DMS 273 treated with DMSO at 0.1 percent for 48 hours (cell line): Measurements from ENCODE around the gene CAPZA2.
"Not testable (repeated sequence)": the region's sequence is repeated elsewhere in the genome, so short reads cannot be mapped to it uniquely, and the experiment has no call there.

ENCODE experiments used
- DNase-seq: peaks from one replicate; lab custom pipeline; 2025; lab: John Stamatoyannopoulos, UW

Gene CAPZA2

DNA sequence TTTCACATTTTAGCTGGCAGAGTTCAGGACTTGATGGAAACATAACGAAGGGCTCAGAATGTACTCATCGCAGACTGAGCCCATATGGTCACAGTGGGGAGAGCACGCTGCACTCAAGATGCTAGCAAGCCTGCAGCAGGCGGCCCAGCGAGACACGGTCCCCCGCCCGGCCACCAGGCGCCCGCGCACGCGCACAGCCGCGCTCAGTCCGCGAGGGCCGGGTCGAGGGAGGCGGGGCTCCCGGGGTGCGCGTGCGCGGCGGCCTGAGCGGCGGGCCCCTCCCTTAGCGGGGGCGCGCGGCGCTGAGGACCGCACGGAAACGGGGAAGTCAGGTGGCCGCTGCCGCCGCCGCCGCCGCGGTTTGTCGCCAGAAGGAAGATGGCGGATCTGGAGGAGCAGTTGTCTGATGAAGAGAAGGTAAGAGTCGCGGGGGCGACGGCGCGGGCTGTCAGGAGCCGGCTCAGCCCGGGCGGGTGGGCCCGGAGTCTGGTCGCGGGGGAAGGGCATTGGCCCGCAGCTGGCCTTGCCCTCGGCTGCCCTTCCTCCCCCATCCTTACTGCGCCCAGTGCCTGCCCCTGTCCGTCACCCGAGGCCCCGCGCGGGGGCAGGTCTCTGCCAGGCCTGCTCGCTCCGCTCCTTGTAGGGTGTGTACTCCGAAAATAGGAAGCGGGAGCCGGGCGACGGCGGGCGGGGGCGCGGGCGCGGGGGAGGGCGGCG lies at the start of gene CAPZA2:
TSS of gene CAPZA2 (plus strand) at position 354 of the 717 bp plus-strand sequence. CDS start at position 379, 25 bp downstream.
- DNase-seq, result peak; percentile 92

DNA sequence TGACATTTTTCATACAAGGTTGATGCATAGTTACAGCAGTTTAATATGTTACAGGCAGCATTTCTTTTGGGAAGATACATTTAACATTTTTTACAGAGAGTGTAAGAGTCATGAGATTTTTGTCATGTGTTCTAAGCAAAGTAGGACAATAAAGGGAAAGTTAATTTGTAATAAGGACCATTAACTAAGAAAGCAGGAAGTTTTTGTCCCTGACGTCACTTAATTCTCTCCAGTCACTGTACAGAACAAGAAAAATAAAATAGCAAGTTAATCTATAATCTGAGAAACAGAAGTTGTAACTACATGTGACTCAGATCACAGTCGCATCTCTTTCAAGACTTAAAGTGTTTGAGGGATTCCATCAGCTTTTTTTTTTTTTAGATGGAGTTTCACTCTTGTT lies 49.5 kb upstream of the CAPZA2 start:
- no peak for DNase-seq

DNA sequence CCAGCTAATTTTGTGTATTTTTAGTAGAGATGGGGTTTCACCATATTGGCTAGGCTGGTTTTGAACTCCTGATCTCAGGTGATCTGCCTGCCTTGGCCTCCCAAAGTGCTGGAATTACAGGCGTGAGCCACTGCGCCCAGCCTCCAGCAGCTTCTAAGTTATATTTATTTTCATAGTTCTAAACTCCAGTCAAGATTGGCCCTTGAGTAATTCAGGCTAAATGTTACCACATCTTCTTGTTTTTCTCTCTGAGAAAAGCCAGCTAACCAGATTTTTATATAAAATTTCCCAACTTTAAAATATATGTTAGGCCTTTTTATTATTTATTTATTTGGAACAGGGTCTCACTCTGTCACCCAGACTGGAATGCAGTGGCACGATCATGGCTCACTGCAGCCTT lies 49.0 kb upstream of the CAPZA2 start:
- not testable (repeated sequence) for DNase-seq

DNA sequence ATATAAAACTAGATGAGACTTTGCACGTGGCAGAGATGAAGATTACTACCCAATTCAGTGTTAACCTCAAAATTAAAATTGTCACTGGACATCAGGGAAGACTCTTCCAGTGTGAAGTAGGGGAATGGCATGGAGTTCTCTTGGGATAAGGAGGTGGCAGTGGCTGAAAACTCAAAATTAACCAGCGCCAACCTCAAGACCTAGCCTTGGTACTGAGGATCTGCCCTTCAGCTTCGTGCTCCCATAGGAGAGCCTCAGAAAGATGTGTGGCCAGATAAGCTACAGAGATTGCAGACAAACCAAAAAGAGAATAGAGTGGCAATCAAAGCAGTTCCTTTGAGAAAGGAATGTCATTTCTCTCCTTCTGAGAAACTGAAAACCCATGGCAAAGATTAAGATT lies 47.3 kb upstream of the CAPZA2 start:
- no peak for DNase-seq

DNA sequence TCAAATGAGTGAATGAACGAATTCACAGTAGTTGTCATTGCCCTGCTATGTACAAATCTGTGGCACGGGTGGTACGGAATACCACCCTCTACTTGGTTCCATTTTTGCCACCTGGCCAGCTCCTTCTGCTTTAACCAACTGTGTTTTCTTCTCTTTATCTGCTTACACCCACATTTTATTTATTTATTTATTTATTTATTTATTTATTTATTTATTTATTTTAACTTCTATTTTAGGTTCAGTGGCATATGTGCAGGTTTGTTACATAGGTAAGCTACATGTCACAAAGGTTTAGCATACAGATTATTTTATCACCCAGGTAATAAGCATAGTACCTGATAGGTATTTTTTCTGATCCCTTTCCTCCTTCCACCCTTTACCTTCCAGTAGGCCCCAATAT lies 42.2 kb upstream of the CAPZA2 start:
- no peak for DNase-seq

DNA sequence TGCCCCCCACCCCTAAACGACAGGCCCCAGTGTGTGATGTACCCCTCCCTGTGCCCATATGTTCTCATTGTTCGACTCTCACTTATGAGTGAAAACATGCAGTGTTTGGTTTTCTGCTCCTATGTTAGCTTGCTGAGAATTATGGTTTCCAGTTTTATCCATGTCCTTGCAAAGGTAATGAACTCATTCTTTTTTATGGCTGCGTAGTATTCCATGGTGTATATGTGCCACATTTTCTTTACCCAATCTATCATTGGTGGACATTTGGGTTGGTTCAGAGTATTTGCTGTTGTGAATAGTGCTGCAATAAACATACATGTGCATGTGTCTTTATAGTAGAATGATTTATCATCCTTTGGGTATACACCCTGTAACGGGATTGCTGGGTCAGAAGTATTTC lies 40.7 kb upstream of the CAPZA2 start:
- not testable (repeated sequence) for DNase-seq

DNA sequence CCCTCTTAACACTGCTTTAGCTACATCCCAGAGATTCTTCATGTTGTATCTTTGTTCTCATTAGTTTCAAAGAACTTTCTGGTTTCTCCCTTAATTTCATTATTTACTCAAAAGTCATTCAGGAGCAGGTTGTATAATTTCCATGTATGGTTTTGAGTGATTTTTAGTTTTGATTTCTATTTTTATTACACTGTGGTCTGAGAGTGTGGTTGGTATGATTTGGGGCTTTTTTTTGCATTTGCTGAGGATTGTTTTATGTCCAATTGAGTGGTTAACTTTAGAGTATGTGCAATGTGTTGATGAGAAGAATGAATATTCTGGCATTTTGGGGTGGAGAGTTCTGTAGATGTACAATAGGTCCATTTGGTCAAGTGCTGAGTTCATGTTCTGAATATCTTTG lies 37.9 kb upstream of the CAPZA2 start:
- no peak for DNase-seq

DNA sequence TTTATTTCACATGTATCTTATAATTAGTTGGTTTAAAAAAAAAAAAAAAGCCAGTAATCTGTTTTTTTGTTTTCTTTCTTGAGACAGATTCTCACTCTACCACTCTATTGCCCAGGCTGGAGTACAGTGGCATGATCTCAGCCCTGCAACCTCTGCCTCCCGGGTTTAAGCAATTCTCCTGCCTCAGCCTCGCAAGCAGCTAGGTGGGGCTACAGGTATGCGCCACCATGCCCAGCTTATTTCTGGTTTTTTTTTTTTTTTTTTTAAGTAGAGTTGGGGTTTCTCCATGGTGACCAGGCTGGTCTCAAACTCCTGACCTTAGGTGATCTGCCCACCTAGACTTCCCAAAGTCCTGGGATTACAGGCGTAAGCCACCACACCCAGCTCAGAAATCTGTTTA lies 34.1 kb upstream of the CAPZA2 start:
- no peak for DNase-seq

DNA sequence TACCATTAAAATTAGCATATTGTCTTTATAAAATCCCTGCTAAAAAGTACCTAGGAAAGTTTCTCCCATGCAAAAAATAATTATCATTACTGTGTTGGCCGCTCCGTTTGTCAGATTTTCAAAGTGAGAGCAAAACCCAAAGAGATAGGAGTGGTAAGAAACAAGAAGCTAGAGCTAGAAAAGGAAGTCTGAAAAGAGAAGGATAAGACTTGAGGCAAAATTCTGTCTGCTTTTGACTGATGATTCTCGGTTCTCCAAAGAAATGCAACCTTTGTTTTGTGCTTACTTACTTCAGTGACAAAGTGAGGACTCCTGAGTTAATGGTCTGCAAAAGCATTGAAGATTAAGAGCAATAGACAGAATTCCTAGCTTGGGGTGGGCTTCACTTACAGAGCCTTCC lies 33.3 kb upstream of the CAPZA2 start:
- no peak for DNase-seq

DNA sequence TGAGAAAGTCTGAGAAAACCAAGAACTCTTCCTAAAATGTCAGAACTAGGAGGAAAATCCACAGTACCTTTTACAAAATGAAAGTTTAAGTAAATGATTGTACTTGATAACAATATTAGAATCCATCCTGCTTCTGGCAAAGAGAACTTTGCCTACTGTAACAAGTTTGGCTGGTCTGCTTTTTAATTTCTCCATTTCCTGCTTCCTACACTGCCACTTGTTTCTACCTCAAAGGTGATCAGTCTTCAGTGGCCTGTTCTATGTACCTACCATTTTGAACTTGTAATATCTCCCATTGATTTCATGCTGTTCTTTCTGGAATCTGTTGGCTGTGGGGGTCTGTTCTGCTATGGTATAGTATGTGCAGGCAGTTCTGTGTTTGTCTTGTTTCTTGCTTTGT lies 32.9 kb upstream of the CAPZA2 start:
- no peak for DNase-seq

DNA sequence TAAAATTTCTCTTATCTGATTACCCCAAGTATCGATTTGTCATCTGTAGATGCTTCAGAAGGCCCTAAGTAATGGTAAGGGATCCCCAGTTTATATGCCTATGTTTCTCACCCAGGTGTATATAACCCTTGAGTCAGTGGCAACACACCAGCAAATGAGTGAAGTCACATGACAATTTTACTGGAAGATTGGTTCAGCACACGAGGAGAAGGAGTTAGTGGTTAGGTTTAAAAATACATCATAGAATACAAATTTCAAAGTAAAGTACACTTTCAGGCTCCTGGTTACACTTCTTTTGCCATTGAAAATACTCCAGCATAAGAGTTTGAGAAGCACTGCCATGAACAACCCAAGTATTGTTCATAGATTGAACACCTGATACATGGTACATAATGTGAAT lies 29.7 kb upstream of the CAPZA2 start:
- no peak for DNase-seq

DNA sequence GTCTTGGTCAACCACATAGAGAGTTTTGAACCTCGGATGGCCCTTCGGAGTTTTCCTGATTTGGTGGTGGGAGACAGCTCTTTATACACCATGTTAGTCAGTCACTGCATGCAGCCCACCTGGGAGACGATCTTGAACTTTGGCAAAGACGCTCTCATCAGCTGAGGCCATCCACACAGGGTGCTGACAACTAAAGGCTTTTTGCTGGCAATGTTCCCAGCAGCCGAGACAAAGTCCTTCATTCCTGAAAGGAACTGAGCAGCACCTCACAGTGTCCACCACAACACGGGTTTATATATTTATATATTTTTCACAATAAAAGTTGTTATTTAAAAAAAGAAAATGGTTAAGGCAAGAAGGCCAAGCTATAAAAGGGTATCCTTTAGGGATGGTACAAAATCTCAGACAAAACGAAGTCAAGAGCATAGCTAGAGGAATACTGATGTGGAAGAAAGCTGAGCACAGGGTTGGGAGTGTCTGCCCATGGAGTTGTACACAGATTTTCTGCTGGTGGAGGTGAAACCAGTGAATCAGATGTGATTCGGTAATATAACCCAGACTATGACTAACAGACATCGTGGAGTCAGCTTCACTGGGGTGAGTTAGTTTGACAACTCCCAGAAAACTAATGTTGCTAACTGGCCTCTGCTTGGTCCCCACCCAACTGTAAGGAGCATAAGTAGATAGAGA lies 27.4 kb upstream of the CAPZA2 start:
- no peak for DNase-seq

DNA sequence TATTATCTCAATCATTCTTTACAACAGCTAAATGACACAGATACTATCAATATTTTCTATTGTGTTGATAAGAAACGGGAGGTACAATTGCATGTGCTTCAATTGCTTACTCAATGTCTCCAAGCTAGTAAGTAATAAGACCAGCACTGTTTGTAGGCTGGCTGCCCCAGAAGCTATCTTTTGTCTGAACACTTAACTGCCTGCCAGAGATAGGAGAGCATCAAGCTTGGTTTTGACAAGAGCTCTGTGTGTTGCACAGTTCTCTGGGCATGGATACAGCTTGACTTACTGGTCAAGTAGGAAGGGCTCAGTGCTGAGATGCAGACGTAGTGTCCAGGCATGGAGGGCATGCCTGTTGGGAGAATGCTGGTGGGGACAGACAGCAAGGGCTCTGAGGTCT lies 26.3 kb upstream of the CAPZA2 start:
- no peak for DNase-seq

DNA sequence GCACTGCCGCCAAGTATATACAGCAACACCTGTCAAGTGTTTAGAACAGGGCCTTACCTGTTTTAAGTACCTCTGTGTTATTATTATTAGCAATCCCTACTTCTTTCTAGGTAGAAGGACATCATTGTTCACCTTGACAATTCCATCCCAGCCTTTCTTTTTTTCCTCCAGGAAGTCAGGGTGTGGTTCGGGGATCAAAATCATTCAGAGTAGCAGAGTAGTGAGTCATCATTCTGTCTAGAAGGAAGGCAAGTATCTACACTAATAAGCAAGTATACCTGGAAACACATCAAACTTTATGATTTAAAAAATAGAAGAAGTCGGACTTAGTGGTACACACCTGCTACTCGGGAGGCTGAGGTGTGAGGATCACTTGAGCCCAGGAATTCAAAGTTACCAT lies 25.5 kb upstream of the CAPZA2 start:
- no peak for DNase-seq

DNA sequence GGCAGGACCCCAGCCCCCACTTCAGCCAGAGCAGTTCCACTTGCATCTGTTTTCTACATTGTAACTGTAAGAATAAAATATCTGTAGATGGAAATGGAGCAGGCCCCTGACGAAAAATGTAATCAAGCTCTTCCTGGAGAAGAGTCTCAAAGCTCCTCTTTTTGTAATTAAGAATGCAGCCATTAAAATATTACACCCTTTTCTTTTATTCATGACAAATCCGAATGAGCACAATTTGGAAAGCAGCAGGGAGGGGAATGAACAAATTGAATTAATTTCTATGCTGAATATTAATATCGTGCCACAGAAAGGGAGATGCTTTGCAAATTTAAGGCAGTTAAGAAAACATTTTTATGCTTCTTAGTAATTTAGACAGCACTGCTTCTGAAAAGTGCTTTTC lies 24.8 kb upstream of the CAPZA2 start:
- no peak for DNase-seq

DNA sequence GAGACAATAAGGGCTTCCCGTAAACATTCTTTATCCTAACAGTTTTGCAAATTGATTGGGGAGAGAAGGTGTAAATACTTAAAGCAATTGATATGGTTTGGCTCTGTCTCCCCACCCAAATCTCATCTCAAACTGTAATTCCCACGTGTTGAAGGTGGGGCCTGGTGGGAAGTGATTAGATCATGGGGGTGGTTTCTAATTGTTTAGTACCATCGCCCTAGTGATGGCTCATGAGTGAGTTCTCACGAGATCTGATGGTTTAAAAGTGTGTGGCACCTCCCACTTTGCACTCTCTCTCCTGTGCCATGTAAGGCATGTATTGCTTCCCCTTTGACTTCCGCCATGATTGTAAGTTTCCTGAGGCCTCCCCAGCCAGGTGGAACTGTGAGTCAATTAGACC lies 22.1 kb upstream of the CAPZA2 start:
- DNase-seq, result no peak

DNA sequence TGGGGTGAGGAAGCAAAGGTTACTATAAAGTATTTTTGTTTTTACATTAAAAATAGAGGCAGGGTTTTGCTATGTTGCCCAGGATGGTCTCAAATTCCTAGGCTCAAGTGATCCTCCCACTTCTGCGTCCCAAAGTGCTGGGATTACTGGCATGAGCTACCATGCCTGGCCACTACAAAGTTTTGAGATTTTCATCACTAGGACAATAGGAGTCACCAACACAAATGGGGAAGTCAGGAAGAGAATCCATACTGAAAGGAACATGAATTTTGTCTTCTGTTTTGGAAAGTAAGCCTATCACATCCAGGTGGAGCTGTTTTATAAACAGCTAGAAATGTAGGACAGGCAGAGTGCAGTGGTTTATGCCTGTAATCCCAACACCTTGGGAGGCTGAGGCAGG lies 20.0 kb upstream of the CAPZA2 start:
- DNase-seq, result no peak

DNA sequence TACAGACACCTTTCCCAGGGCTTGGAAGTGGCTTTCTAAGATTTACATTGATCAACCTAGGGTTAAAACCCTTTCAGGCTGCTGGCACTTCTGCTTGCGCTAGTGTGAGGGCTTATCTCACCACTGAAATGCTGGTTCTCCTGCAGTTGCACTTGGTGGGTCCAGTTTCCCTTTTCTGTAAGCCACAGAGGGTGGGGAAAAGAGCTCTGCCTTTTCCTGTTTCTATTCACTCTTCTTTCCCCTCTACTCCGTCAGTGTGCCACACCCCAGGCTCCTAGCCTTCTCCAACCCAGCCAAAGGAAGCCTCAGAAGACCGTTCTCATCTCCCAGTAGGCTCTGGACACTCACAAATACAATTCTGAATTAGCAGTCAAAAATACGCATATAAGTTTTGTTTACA lies 19.0 kb upstream of the CAPZA2 start:
- no peak for DNase-seq

DNA sequence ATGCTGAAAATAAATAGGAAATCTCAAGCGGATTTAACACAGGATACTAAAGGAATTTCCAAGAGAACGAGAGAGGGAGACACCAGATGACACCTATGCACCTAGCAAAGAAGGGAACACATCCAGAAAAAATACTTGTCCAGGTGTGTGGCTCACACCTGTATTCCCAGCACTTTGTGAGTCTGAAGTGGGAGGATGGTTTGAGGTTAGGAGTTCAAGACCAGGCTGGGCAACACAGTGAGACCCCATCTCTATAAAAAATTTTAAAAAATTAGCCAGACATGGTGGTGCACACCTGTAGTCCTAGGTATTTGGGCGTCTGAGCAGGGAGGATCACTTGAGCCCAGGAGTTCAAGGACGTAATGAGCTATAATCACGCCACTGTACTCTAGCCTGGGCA lies 11.2 kb upstream of the CAPZA2 start:
- DNase-seq, result no peak

DNA sequence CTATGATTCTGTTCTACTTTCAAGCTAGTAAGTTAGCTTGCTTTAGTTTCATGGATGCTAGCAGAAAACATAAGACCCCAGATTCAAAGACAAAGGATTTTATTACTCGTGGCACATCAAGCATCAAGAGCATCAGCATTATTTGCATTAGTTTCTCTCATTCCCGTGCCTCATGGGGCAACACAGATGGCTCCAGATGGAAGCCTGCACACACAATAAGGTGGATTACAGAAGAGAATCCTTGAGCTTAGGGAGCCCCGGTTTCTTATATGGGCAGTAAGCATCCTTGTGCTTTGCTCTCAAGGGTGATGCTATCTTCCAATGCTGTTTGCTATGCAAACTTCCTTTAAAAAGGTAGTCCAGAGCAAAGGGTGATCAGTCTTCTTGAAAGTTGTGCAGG lies 10.7 kb upstream of the CAPZA2 start:
- no peak for DNase-seq

DNA sequence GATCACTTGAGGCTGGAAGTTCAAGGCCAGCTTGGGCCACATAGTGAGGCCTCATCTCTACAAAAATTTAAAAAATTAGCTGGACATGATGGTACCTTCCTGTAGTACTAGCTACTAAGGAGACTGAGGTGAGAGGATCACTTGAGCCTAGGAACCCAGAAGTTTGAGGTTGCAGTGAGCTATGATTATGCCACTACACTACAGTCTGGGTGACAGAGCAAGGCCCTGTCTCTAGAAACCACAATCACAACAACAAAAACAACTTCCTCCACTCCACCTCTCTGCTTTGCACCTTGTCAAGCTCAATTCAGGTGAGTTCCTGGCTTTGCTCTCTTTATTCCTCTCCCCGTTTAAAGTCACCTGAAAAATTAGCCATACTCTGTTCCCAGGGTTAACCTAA lies 8.3 kb upstream of the CAPZA2 start:
- DNase-seq, result no peak

DNA sequence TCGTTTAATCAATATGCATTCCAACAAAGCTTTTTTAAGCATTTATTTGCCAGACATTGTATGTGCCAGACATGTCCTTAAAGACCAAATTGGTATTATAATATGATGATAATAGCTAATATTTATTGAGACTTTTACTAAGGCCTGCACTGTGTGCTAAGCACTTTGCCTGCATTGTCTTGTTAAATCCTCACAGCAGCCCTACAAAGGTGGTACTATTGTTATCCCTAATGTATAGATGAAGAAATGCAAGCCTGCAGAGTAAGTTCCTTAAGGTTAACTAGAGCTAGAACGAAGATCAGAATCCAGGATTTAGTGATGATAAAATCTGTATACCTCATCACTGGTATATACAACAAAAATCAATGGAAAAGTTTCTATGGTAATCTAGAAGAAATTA lies 5.3 kb upstream of the CAPZA2 start:
- DNase-seq, result no peak

DNA sequence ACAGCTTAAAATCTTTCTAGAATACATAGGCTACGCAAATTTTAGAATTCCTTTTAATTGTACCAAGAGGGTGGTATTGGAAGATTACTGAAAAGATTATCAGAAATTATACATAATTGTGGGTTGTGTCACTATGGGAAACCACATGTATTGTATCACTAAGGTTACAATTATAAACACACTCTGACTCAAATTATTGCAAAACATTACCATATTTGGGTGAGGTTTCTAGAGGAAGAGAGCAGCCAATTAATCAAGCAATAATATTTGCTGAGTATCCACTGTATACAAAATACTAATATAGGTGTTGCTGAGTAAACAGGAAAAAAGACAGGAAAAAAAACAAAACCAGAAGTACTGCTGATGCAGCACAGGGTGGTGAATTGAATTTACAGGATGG lies 3.1 kb upstream of the CAPZA2 start:
- DNase-seq, result no peak

DNA sequence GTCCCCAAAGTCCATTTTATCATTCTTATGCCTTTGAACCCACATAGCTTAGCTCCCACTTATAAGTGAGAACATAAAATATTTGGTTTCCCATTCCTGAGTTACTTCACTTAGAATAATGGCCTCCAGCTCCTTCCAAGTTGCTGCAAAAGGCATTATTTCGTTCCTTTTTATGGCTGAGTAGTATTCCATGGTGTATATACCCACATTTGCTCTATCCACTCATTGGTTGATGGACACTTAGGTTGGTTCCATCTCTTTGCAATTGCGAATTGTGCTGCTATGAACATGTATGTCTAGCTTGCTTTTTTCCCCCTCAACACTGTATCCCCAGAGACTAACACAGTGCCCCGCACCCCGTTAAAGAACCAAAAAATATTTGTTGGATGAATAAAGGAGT lies 670 bp upstream of the CAPZA2 start:
- DNase-seq, result no peak
